Neural cell (in vitro differentiated cells): ENCODE results near the gene FILIP1L. TPM values are rescaled to one million over a fixed set of nuclear protein-coding genes. Genes with fewer than 3 reads are reported as not detected.

ENCODE experiments used
- H2AFZ ChIP-seq: fragments of 200-600, 300-800 bp; sonication (generic), shearing (Covaris generic); 2 replicates; pipeline ENCODE4 v1.6.0; 2014; ENCODE audit warnings: low read depth, mild to moderate bottlenecking, antibody characterized with exemption, low read length, moderate library complexity
- H3F3A ChIP-seq: fragments of 200-600 bp; shearing (Covaris generic); 2 replicates; pipeline ENCODE4 v1.6.1; 2016; ENCODE audit warnings: mild to moderate bottlenecking, moderate library complexity, mixed read lengths, antibody characterized with exemption, low read length; ENCODE audit not compliant: insufficient read depth, poor library complexity, severe bottlenecking
- H3K27ac ChIP-seq: fragments of 200-600, 300-800 bp; sonication (generic), shearing (Covaris generic); 2 replicates; pipeline ENCODE4 v1.5.1; 2014; ENCODE audit warnings: mild to moderate bottlenecking, low read length, moderate library complexity
- H3K27me3 ChIP-seq: fragments of 300-800, 200-600 bp; sonication (generic), shearing (Covaris generic); 2 replicates; pipeline ENCODE4 v1.6.0; 2014; ENCODE audit warnings: mild to moderate bottlenecking, low read depth, low read length, moderate library complexity; ENCODE audit not compliant: insufficient read depth
- H3K36me3 ChIP-seq: fragments of 300-800, 200-600 bp; sonication (generic), shearing (Covaris generic); 2 replicates; pipeline ENCODE4 v1.5.1; 2014; ENCODE audit warnings: mild to moderate bottlenecking, antibody characterized with exemption, low read length, moderate library complexity; ENCODE audit not compliant: insufficient read depth
- H3K4me2 ChIP-seq: fragments of 300-800, 200-600 bp; sonication (generic), shearing (Covaris generic); 2 replicates; pipeline ENCODE4 v1.6.0; 2014; ENCODE audit warnings: mild to moderate bottlenecking, low read length
- H3K4me3 ChIP-seq: fragments of 300-800, 200-600 bp; sonication (generic), shearing (Covaris generic); 2 replicates; pipeline ENCODE4 v1.5.1; 2014; ENCODE audit warnings: mild to moderate bottlenecking, low read length, moderate library complexity
- H3K79me2 ChIP-seq: fragments of 200-600 bp; shearing (Covaris generic); replicated peaks from 2 replicates; pipeline ENCODE4 v1.6.0; 2014; ENCODE audit warnings: mild to moderate bottlenecking, low read length, moderate library complexity; ENCODE audit not compliant: insufficient read depth
- H3K9ac ChIP-seq: fragments of 300-800, 200-600 bp; sonication (generic), shearing (Covaris generic); 2 replicates; pipeline ENCODE4 v1.6.1; 2016; ENCODE audit warnings: mild to moderate bottlenecking, low read length, mixed read lengths
- H3K9me2 ChIP-seq: fragments of 200-600 bp; shearing (Covaris generic); 2 replicates; pipeline ENCODE4 v1.6.1; 2016; ENCODE audit warnings: mild to moderate bottlenecking, low read length, mixed read lengths; ENCODE audit not compliant: insufficient read depth
- H3K9me3 ChIP-seq: fragments of 200-600, 300-800 bp; sonication (generic), shearing (Covaris generic); 2 replicates; pipeline ENCODE4 v1.6.1; 2016; ENCODE audit warnings: mild to moderate bottlenecking, mixed run types, low read length, moderate library complexity, mixed read lengths
- H4K20me1 ChIP-seq: fragments of 200-600 bp; shearing (Covaris generic); 2 replicates; pipeline ENCODE4 v1.6.1; 2016; ENCODE audit warnings: mild to moderate bottlenecking, mixed run types; ENCODE audit not compliant: insufficient read depth
- CTCF ChIP-seq: fragments of 450-650 bp; IDR thresholded peaks from 2 replicates; pipeline ENCODE4 v1.5.1; 2014; ENCODE audit warnings: antibody characterized with exemption, mild to moderate bottlenecking, moderate library complexity; ENCODE audit not compliant: poor library complexity, severe bottlenecking
- EP300 ChIP-seq: fragments of 450-650 bp; conservative IDR thresholded peaks from 2 replicates; pipeline ENCODE4 v1.6.1; 2014; ENCODE audit warnings: antibody characterized with exemption, mild to moderate bottlenecking, moderate library complexity; ENCODE audit not compliant: poor library complexity, severe bottlenecking
- EZH2 ChIP-seq: fragments of 200-600, 300-800 bp; shearing (Covaris generic), sonication (generic); IDR thresholded peaks from 2 replicates; pipeline ENCODE4 v1.6.1; 2014; ENCODE audit warnings: antibody characterized with exemption, low read length, borderline replicate concordance, mild to moderate bottlenecking; ENCODE audit not compliant: insufficient read depth, poor library complexity, severe bottlenecking
- MXI1 ChIP-seq: fragments of 450-650 bp; conservative IDR thresholded peaks from 2 replicates; pipeline ENCODE4 v1.6.1; 2014; ENCODE audit warnings: antibody characterized with exemption, mild to moderate bottlenecking; ENCODE audit not compliant: poor library complexity, severe bottlenecking
- POLR2AphosphoS5 ChIP-seq: IDR thresholded peaks from 2 replicates; pipeline ENCODE4 v1.6.1; 2012
- RAD21 ChIP-seq: fragments of 450-650 bp; conservative IDR thresholded peaks from 2 replicates; pipeline ENCODE4 v1.6.1; 2014; ENCODE audit warnings: antibody characterized with exemption, mild to moderate bottlenecking, moderate library complexity
- REST ChIP-seq: IDR thresholded peaks from 2 replicates; pipeline ENCODE4 v1.6.1; 2012; ENCODE audit warnings: borderline replicate concordance
- SMC3 ChIP-seq: fragments of 450-650 bp; conservative IDR thresholded peaks from 2 replicates; pipeline ENCODE4 v1.6.1; 2014; ENCODE audit warnings: antibody characterized with exemption, mild to moderate bottlenecking, moderate library complexity; ENCODE audit not compliant: poor library complexity
- TAF1 ChIP-seq: IDR thresholded peaks from 2 replicates; pipeline ENCODE4 v1.6.1; 2012; ENCODE audit warnings: low read depth
- polyA plus RNA-seq: library from polyadenylated mRNA; depleted of rRNA; stranded (reverse); fragments of >200 nt; gene quantifications from 2 replicates; pipeline ENCODE4 v1.2.3, GENCODE V29; 2014

The FILIP1L gene
- polyA plus RNA-seq, 1 donor from 2014 or later, result 0.27 TPM

DNA sequence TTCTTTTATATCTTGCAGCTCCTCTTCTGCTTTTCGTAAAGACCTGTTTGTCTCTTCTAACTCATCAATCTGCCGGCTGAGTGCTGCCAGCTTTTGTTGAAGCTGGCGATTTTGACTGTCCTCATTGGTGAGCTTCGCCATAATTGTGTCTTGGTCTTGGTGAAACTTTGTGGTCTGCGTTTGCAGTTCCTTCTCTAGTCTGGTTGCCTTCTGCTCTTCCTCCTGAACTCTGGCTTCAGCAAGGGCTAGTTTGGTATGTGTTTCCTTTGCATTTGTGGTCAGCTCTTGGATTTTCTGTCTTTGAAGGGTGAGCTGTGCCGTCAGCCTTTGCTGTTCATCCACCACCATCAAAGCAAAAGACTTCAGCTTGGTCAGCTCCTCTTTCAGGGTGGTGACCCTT, 263.7 kb downstream of the FILIP1L start:
- no peaks in the 10 kb centered on the region for H3K79me2 ChIP-seq
- H3K4me3 ChIP-seq, result no peak overlapping the region
- no peaks in the 10 kb centered on the region for H3K9me2 ChIP-seq
- H4K20me1 ChIP-seq, result no peaks in the 10 kb centered on the region
- no peaks in the 10 kb centered on the region for H3F3A ChIP-seq
- no peaks in the 10 kb centered on the region for H3K9me3 ChIP-seq
- no peak for TF ChIP-seq CTCF
- TF ChIP-seq EP300, result no peak
- no peak for TF ChIP-seq POLR2AphosphoS5
- TF ChIP-seq MXI1, result no peak
- no peak overlapping the region for H3K27ac ChIP-seq
- H3K9ac ChIP-seq, result no peak overlapping the region
- no peak overlapping the region for H3K4me2 ChIP-seq
- no peaks in the 10 kb centered on the region for H3K27me3 ChIP-seq
- H2AFZ ChIP-seq, result no peak overlapping the region
- no peaks in the 10 kb centered on the region for H3K36me3 ChIP-seq

DNA sequence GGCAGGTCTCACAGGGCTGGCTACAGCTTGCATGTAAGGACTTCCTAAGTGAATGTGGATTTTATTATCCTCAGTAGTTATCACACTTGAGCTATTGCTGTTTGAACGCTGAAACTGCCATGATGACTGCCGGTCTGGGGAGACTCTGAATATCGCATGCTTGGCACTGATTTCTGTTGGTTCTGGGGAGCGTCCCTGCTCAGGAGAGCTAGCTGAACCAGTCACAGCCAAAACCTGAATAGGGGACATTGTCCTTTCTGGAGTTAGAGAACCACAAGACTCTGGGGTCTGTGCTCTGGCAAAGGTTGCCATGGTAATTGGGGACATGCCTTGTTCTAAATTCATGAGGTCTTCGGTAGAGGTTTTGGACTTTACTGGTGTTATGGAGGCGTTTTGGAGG, 265.9 kb downstream of the FILIP1L start:
- H3K9me2 ChIP-seq, result no peaks in the 10 kb centered on the region
- H4K20me1 ChIP-seq, result no peaks in the 10 kb centered on the region
- no peaks in the 10 kb centered on the region for H3K79me2 ChIP-seq
- no peak overlapping the region for H3K4me3 ChIP-seq
- no peaks in the 10 kb centered on the region for H3K36me3 ChIP-seq
- H3K9me3 ChIP-seq, result no peaks in the 10 kb centered on the region
- no peaks in the 10 kb centered on the region for H3K27me3 ChIP-seq
- H3K27ac ChIP-seq, result no peak overlapping the region
- no peak overlapping the region for H3K4me2 ChIP-seq
- H3K9ac ChIP-seq, result no peak overlapping the region
- H2AFZ ChIP-seq, result no peak overlapping the region
- TF ChIP-seq REST, result no peak
- TF ChIP-seq TAF1, result no peak
- no peak for TF ChIP-seq RAD21
- TF ChIP-seq SMC3, result no peak
- no peak for TF ChIP-seq EZH2
- no peak for TF ChIP-seq EP300
- no peak for TF ChIP-seq CTCF
- no peak for TF ChIP-seq POLR2AphosphoS5
- no peaks in the 10 kb centered on the region for H3F3A ChIP-seq
